Activated CD8-positive, alpha-beta memory T cell treated with anti-CD3 and anti-CD28 coated beads, Interleukin-2, amount 50 U/mL, for 48 hours (primary cell): ENCODE measurements around the gene MAP3K2.

Source experiments
- DNase-seq: peaks from one replicate; pipeline ENCODE4 v3.0.0-alpha.2; 2020

Gene MAP3K2

GRCh38 chr2:127387655-127388422 is at the start of gene MAP3K2:
Gene MAP3K2 (minus strand): TSS chr2:127387975. CDS start chr2:127343129, 44,846 bp downstream.
- peak; percentile 99 for DNase-seq

- no peak for DNase-seq
Observed at GRCh38 chr2:127437056-127437455, 49.3 kb upstream of the MAP3K2 start.

GRCh38 chr2:127434515-127434914 is 46.7 kb upstream of the MAP3K2 start:
- no peak for DNase-seq

- no peak for DNase-seq
Observed at GRCh38 chr2:127431408-127432023, 43.7 kb upstream of the MAP3K2 start.

- no peak for DNase-seq
Observed at GRCh38 chr2:127429844-127430425, 42.2 kb upstream of the MAP3K2 start.

- no peak for DNase-seq
Observed at GRCh38 chr2:127429291-127429690, 41.5 kb upstream of the MAP3K2 start.

- DNase-seq = no peak
Observed at GRCh38 chr2:127428815-127429109, 41.0 kb upstream of the MAP3K2 start.

- DNase-seq = no peak
Observed at GRCh38 chr2:127428057-127428814, 40.5 kb upstream of the MAP3K2 start.

GRCh38 chr2:127427376-127428056 is 39.7 kb upstream of the MAP3K2 start:
- DNase-seq = no peak

- DNase-seq = no peak
Observed at GRCh38 chr2:127426501-127427354, 39.0 kb upstream of the MAP3K2 start.

GRCh38 chr2:127425540-127426490 is 38.0 kb upstream of the MAP3K2 start:
- no peak for DNase-seq

GRCh38 chr2:127424598-127425520 is 37.1 kb upstream of the MAP3K2 start:
- no peak for DNase-seq

GRCh38 chr2:127423880-127424279 is 36.1 kb upstream of the MAP3K2 start:
- no peak for DNase-seq

- DNase-seq = no peak
Observed at GRCh38 chr2:127423478-127423843, 35.7 kb upstream of the MAP3K2 start.

GRCh38 chr2:127422559-127423477 is 35.0 kb upstream of the MAP3K2 start:
- no peak for DNase-seq

- DNase-seq = peak; percentile 48
Observed at GRCh38 chr2:127421871-127422558, 34.2 kb upstream of the MAP3K2 start.

- DNase-seq = peak; percentile 46
Observed at GRCh38 chr2:127421116-127421800, 33.5 kb upstream of the MAP3K2 start.
